ENCODE results near the gene MIEN1.
"Not testable (repeated sequence)": the region's sequence is repeated elsewhere in the genome, so short reads cannot be mapped to it uniquely, and the experiment has no call there.

Gene MIEN1

GRCh38 chr17:39701012-39701783 is 29.1 kb downstream of the MIEN1 start:
- no peak for DNase-seq (ENCODE audit: low read depth in 1 of 2, low spot score in 1 of 2)

DNA sequence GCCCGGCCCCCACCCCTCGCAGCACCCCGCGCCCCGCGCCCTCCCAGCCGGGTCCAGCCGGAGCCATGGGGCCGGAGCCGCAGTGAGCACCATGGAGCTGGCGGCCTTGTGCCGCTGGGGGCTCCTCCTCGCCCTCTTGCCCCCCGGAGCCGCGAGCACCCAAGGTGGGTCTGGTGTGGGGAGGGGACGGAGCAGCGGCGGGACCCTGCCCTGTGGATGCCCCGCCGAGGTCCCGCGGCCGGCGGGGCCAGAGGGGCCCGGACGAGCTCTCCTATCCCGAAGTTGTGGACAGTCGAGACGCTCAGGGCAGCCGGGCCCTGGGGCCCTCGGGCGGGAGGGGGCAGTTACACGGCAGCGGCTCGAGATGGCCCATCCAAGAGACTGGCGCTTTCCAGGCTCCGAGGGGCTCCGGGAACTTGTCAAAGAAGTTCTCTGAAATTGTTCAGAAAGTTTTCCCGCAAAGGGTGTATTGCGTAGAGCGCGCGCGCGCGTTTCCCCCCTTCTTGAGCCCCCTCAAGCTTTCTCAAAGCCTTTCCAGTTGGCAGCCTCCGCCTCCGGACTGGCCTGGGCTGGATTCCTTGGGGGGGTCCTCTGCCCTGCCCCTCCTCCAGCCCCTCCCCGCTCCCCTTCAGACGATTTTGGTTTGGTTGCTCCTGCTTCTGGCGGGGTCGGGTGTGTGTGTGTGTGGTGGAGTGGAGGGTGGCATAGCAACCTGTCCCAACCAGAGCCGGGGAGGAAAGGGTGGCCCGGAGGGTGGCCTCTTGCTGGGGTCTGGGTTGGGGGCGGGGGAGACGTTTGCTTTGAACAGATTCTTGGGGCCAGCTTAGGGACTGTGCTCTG is 30.0 kb downstream of the MIEN1 start:
- DNase-seq (ENCODE audit: low read depth in 1 of 2, low spot score in 1 of 2): no peak

GRCh38 chr17:39699818-39700147 is 30.5 kb downstream of the MIEN1 start, which contains the start of gene ERBB2:
Gene ERBB2 (plus strand): TSS chr17:39700064. CDS start chr17:39700239, 175 bp downstream.
- DNase-seq (ENCODE audit: low read depth in 1 of 2, low spot score in 1 of 2): no peak

GRCh38 chr17:39699157-39699817 is 31.0 kb downstream of the MIEN1 start:
- DNase-seq (ENCODE audit: low read depth in 1 of 2, low spot score in 1 of 2): not testable (repeated sequence)

DNA sequence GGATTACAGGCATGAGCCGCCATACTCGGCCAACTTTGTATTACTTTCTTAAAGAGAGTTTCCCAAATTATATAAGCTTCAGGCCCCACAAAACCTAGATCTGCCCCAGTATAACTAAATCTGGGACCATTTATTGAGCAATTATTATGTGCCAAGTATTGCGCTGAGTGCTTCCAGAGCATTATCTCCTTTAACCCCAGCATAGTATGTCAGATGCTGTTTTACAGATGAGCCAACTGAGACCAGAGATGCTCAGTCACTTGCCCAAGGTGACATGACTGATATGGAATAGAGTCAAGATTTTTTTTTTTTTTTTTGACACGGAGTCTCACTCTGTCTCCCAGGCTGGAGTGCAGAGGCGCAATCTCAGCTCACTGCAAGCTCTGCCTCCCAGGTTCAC is 32.4 kb downstream of the MIEN1 start:
- DNase-seq (ENCODE audit: low read depth in 1 of 2, low spot score in 1 of 2): no peak

DNA sequence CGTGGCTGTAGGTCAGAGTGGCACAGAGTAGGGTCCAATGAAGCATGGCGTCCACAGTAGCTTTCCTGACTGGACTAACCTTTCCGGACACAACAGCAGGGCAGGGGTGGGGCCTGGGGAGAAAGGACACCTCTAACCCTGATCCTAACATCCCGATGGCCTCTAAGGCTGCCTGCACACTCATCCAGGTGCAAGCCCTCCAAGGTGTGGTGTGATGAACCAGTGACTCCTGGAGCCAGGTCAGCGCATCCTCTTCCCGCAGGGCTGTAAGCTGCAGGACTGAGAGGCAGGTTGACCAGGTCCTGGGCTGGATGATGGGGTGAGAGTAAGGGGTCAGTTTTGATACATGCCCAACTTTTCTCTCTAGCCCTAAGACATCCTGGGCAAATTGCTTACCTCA is 33.6 kb downstream of the MIEN1 start:
- no peak for DNase-seq (ENCODE audit: low read depth in 1 of 2, low spot score in 1 of 2)

DNA sequence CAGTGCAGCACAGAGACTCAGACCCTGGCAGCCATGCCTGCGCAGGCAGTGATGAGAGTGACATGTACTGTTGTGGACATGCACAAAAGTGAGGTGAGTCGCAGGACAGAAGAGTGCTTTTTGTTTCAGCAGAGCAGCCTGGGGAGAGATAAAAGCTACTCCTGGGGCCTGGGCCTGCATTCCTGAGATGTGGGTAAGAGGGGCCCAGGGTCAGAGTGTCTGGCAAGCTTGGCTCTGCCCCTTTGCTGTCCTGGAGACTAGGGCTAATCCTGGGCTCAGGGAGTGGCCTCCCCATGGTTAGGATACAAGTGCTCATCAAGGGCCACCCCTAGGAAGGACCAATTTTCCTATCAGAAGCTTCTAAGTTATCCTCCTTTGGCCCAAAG is 35.2 kb downstream of the MIEN1 start:
- DNase-seq (ENCODE audit: low read depth in 1 of 2, low spot score in 1 of 2): no peak

DNA sequence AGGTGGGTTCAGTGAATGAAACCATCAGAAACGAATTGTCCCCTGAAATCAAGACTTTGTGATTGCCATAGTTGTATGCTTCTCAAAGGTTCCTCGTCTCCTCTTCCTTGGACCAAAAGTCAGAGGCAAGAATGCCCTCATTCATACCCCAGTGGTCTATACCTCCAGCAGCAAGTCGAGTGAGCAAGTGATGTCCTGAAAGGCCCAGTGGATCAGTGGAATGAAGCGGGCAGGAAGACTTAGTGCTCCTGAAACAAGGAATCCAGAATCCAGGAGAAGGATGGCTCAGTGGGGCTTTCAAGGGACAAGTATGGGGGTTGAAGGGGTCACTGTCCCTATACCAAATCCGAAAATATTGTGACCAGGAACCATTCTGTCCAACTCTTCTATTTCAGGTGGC is 35.7 kb downstream of the MIEN1 start:
- DNase-seq (ENCODE audit: low read depth in 1 of 2, low spot score in 1 of 2): no peak

GRCh38 chr17:39688945-39689344 is 41.4 kb downstream of the MIEN1 start:
- no peak for DNase-seq (ENCODE audit: low read depth in 1 of 2, low spot score in 1 of 2)

DNA sequence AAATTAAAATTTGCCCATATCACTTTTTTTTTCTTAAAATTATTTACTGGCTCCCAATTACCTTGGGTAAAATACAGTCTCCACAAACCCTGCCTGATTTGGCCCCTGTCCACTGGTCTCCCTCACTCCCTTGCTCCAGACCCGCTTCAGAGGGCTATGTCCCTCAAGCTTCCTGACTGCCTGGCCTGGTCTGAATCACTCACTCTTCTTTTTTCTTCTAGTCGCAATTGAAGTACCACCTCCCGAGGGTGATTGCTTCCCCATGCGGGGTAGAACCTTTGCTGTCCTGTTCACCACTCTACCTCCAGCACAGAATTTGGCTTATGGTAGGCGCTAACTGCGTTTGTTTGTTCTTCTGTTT is 41.9 kb downstream of the MIEN1 start:
- DNase-seq (ENCODE audit: low read depth in 1 of 2, low spot score in 1 of 2): no peak

DNA sequence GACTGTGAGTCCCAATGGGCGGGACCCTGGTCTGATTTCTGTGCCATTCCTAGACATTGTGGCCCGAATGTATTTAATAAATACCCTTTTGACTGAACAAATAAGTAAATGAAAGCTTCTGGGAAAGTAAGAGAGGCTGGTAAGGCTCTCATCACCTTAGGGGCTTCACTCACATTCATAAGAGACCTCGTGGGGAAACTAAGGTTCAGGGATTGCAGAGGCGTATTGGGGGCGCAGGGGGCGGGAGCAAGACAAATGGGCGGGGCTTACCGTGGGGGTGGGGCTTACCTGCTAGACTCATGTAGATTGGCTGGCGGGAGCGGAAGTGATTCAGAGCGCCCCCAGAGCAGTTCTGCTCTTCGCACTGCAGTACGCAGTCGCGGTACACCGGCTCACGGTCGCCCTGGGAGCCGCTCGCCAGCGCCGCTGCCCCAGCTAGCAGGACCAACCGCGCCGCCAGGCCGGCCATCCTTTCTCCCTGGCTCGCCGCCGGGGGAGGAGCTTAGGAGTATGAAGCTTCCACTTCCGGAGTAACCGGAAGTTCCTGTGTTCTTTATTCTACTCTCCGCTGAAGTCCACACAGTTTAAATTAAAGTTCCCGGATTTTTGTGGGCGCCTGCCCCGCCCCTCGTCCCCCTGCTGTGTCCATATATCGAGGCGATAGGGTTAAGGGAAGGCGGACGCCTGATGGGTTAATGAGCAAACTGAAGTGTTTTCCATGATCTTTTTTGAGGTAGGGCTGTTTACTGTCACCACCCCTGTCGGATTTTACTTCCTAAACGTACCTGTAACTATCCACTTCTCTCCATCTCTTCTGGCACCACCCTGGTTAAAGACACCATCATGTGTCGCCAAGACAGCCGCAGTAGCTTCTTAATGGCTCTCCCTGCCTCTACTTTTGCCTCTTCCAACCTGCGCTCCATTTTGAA is 42.5 kb downstream of the MIEN1 start, which contains the start of gene PGAP3:
Gene PGAP3, minus strand, starts transcription at position 512 of the 929 bp plus-strand sequence. Its CDS starts 43 bp downstream, at position 469.
- DNase-seq (ENCODE audit: low read depth in 1 of 2, low spot score in 1 of 2): peak; percentile 57 to 67

GRCh38 chr17:39687101-39687545 is 43.2 kb downstream of the MIEN1 start:
- DNase-seq (ENCODE audit: low read depth in 1 of 2, low spot score in 1 of 2): no peak

GRCh38 chr17:39684369-39685192 is 45.8 kb downstream of the MIEN1 start:
- DNase-seq (ENCODE audit: low read depth in 1 of 2, low spot score in 1 of 2): no peak

DNA sequence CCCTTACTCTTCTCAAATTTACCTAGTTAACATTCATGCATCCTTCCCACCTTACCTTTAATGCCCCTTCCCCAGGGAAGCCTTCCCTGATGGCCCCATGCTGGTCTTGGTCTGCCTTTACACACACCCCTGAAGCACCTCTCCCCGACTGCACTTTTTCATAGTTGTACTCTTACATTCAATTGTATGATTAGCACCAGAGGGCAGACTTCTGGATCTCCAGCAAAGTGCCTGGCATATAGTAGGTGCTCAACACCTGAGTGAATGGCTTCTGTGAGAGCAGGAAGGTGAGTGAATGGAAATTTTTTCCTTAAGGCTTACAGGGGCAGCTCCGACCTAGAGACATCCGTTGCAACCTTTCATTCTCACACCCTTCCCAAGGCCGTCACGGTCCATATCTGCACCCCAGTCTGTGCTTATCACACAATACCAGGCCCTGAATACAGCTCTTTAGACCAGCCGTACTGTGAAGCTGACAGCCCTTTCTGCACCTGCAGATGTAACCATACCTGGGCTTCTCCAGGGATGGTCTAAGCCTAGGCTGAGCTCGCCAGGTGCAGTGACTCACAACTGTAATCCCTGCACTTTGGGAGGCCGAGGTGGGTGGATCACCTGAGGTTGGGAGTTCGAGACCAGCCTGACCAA is 46.9 kb downstream of the MIEN1 start:
- DNase-seq (ENCODE audit: low read depth in 1 of 2, low spot score in 1 of 2): no peak

- peak in 1 of 2 donors; percentile 30 for DNase-seq (ENCODE audit: low read depth in 1 of 2, low spot score in 1 of 2)
Observed at GRCh38 chr17:39679521-39680192, 50.7 kb downstream of the MIEN1 start.
